GM21825 (cell line): ENCODE data around the gene PITHD1.
"Not testable (repeated sequence)": the region's sequence is repeated elsewhere in the genome, so short reads cannot be mapped to it uniquely, and the experiment has no call there.

Source experiments
- ATAC-seq: cut with Tn5 transposase; IDR thresholded peaks from one replicate; pipeline ENCODE4 v1.9.1; 2021; ENCODE audit warnings: mild to moderate bottlenecking, moderate library complexity; ENCODE audit not compliant: unreplicated experiment

PITHD1 gene

GRCh38 chr1:23823767-23824166 lies 45.5 kb downstream of the PITHD1 start:
- no peak for ATAC-seq

- no peak for ATAC-seq
Observed at GRCh38 chr1:23824711-23825075, 46.5 kb downstream of the PITHD1 start.

GRCh38 chr1:23825076-23825761 lies 47.0 kb downstream of the PITHD1 start, which contains the start of gene HMGCL:
Gene HMGCL, minus strand, starts transcription at chr1:23825429. Its CDS starts 14 bp downstream, at chr1:23825415.
- ATAC-seq: peak; percentile 80

- peak; percentile 50 for ATAC-seq
Observed at GRCh38 chr1:23825762-23826522, 47.7 kb downstream of the PITHD1 start.

- not testable (repeated sequence) for ATAC-seq
Observed at GRCh38 chr1:23826590-23826989, 48.4 kb downstream of the PITHD1 start.

GRCh38 chr1:23827717-23828116 lies 49.5 kb downstream of the PITHD1 start:
- no peak for ATAC-seq

- ATAC-seq: not testable (repeated sequence)
Observed at GRCh38 chr1:23834156-23834555, 55.9 kb downstream of the PITHD1 start.

GRCh38 chr1:23836037-23836436 lies 57.8 kb downstream of the PITHD1 start:
- no peak for ATAC-seq
